A673 (cell line): ENCODE measurements around the gene ELK4.

Experiments
- CTCF ChIP-seq: fragments of 300-800, 200-600 bp; sonication (generic); conservative IDR thresholded peaks from 2 replicates; pipeline ENCODE4 v1.5.1; 2017; ENCODE audit warnings: low read depth, mild to moderate bottlenecking, antibody characterized with exemption, low read length, moderate library complexity, mixed read lengths
- EZH2 ChIP-seq: fragments of 200-600 bp; sonication (generic); IDR thresholded peaks from 2 replicates; pipeline ENCODE4 v1.6.1; 2017; ENCODE audit warnings: borderline replicate concordance, low read depth, mild to moderate bottlenecking, mixed read lengths, antibody characterized with exemption, low read length; ENCODE audit not compliant: poor library complexity, severe bottlenecking

DNA sequence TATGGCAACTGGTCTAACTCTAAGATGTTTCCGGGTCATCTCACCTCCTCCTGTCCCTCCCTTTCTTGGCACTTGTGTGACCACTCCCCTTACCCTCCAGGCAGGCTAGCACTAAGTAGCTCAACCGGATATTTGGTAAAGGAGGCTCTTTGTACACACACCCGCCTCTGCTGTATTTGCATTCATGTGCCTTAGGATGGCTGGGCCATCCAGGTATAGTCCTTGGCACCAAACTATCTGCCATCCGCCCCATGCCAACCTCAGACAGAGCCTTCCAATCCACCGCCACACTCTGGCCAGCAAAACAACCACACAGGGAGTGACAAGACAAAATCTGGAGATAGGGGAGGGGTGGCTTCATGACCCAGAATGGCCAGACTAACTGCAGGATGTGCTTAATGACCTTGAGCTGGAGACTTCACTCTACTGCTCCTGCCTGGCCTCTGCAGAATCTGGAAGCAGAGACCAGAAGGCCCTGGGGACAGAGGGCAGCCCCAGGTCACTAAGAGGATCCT is 67.8 kb downstream of the ELK4 start:
- no peak for TF ChIP-seq CTCF
- TF ChIP-seq EZH2, result no peak
